Calu3 (cell line): Measurements from ENCODE around the gene VPS13C. TPM values are rescaled to one million over a fixed set of nuclear protein-coding genes. Genes with fewer than 3 reads are reported as not detected.

Source experiments
- BruUV-seq: library from RNA; stranded (reverse); fragments of 400-500 nt; replicated peaks from 2 replicates; lab custom pipeline; 2021; lab: Mats Ljungman, UMichigan
- CTCF ChIA-PET: fragments of 300-600 bp; sonication (Branson Sonifier 250); formaldehyde crosslinking; loops from one replicate; lab custom pipeline; 2022; ENCODE audit warnings: antibody characterized with exemption; lab: Charles Lee
- DNase-seq: peaks from one replicate; pipeline ENCODE4 v3.0.0; 2022
- H3K27ac Mint-ChIP-seq: one replicate; pipeline ENCODE4 v1.8.0; 2022; ENCODE audit warnings: mixed read lengths; ENCODE audit not compliant: unreplicated experiment
- H3K27me3 Mint-ChIP-seq: one replicate; pipeline ENCODE4 v1.8.0; 2022; ENCODE audit warnings: mixed read lengths; ENCODE audit not compliant: unreplicated experiment
- H3K36me3 Mint-ChIP-seq: one replicate; pipeline ENCODE4 v1.8.0; 2022; ENCODE audit warnings: mild to moderate bottlenecking, moderate library complexity, mixed read lengths; ENCODE audit not compliant: insufficient read depth, unreplicated experiment
- H3K4me1 Mint-ChIP-seq: one replicate; pipeline ENCODE4 v1.8.0; 2022; ENCODE audit warnings: mild to moderate bottlenecking, low read depth, mixed read lengths; ENCODE audit not compliant: unreplicated experiment
- H3K4me3 Mint-ChIP-seq: one replicate; pipeline ENCODE4 v1.8.0; 2022; ENCODE audit warnings: mild to moderate bottlenecking, low read depth, moderate library complexity, mixed read lengths; ENCODE audit not compliant: unreplicated experiment
- H3K9me3 Mint-ChIP-seq: one replicate; pipeline ENCODE4 v1.8.0; 2022; ENCODE audit warnings: low read depth, mixed read lengths; ENCODE audit not compliant: unreplicated experiment
- intact Hi-C: fragments of 100-400 bp; cut with micrococcal nuclease; formaldehyde crosslinking; loops from one replicate; pipeline ENCODE4 v1.10.0; 2022; ENCODE audit not compliant: unreplicated experiment
- total RNA-seq: library from RNA; stranded (reverse); gene quantifications from 2 replicates; pipeline ENCODE4 v1.2.3, GENCODE V29; 2022
- TF ChIP-seq, protein P1 (sequence below): fragments of 200-600 bp; IDR thresholded peaks from one replicate; pipeline ENCODE4 v1.8.0; 2022; ENCODE audit warnings: antibody characterized with exemption; ENCODE audit not compliant: unreplicated experiment

The VPS13C gene
- total RNA-seq, 1 experiment from 2014 or later = 99.9 TPM

DNA sequence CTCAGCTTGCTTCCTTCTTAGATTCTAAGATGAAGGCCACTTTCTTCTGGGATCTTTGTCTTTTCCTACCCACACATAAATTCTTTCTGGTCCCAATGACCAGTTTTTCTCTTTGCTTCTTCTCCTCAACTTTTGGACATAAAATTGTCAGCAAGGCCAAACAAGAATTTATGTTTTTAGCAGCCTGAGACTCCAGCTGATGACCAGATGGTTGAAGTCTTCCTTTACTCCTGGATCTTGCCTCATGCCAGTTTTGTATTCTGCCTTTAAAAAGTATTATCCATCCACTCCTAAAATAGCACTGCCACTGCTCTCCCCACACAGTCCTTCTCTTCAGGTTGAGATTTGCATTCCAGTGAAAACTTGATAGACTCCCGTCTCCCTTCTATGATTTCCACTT, 236.0 kb downstream of the VPS13C start:
- no peak overlapping the region for H3K27ac Mint-ChIP-seq
- H3K36me3 Mint-ChIP-seq = no peaks in the 10 kb centered on the region
- H3K27me3 Mint-ChIP-seq = peaks cover 78% of the 10 kb centered on the region
- CTCF ChIA-PET = no interaction called here
- intact Hi-C loops = no loop called here
- no peak for DNase-seq
- no peaks in the 10 kb centered on the region for H3K9me3 Mint-ChIP-seq
- TF ChIP-seq, protein P1, sequence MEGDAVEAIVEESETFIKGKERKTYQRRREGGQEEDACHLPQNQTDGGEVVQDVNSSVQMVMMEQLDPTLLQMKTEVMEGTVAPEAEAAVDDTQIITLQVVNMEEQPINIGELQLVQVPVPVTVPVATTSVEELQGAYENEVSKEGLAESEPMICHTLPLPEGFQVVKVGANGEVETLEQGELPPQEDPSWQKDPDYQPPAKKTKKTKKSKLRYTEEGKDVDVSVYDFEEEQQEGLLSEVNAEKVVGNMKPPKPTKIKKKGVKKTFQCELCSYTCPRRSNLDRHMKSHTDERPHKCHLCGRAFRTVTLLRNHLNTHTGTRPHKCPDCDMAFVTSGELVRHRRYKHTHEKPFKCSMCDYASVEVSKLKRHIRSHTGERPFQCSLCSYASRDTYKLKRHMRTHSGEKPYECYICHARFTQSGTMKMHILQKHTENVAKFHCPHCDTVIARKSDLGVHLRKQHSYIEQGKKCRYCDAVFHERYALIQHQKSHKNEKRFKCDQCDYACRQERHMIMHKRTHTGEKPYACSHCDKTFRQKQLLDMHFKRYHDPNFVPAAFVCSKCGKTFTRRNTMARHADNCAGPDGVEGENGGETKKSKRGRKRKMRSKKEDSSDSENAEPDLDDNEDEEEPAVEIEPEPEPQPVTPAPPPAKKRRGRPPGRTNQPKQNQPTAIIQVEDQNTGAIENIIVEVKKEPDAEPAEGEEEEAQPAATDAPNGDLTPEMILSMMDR = no peak
- BruUV-seq = no TSS peak
- no peak overlapping the region for H3K4me3 Mint-ChIP-seq
- H3K4me1 Mint-ChIP-seq = no peaks in the 10 kb centered on the region

DNA sequence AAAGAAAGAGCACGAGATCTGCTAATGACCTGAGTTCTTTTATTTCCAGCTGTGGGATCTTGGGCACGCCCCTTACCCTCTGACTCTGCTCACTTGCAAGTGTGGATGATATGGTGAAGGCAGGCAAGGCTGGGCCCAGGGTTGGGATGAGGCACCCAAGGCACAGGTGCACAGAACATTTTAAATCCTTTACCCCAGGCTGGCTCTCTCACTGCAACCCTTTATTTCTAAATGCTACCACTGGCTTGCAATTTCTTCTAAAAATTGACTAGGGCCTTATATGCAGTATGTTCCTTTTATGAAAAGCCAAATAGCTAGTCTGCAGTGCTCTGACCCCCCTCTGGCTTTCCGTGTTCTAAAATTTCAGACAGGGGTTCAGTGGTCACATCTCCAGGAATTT, 237.7 kb downstream of the VPS13C start:
- intact Hi-C loops = no loop called here
- BruUV-seq = no TSS peak
- TF ChIP-seq, protein P1 = no peak
- no peaks in the 10 kb centered on the region for H3K9me3 Mint-ChIP-seq
- CTCF ChIA-PET = no interaction called here
- H3K27me3 Mint-ChIP-seq = peaks cover 80% of the 10 kb centered on the region
- no peak overlapping the region for H3K4me3 Mint-ChIP-seq
- H3K36me3 Mint-ChIP-seq = no peaks in the 10 kb centered on the region
- H3K4me1 Mint-ChIP-seq = no peaks in the 10 kb centered on the region
- DNase-seq = no peak
- H3K27ac Mint-ChIP-seq = no peak overlapping the region

DNA sequence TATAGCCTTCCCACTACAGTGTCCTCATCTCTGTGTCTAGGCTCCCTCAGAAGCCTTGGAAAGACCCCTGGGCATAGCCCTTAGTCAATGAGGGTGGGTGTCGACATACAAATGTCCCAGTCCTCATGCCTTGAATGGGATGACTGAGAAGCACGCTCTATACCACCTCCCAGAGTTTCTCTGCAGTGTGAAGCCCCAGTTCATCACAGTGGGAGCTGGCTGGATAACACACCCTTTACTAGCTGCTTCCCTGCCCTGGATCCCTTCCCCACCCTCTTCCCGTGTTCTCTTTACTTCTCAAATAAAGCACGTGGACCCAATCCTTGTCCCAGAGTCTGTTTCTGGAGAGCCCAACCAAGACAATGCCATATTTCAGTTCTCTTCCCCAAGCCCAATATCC, 239.3 kb downstream of the VPS13C start:
- no peaks in the 10 kb centered on the region for H3K36me3 Mint-ChIP-seq
- no peaks in the 10 kb centered on the region for H3K9me3 Mint-ChIP-seq
- H3K27me3 Mint-ChIP-seq = peaks cover 93% of the 10 kb centered on the region
- CTCF ChIA-PET = interaction anchor here (0.9 kb wide), 1 partner anchor 14 kb away, joined by 3 read pairs; no protein-coding TSS in a partner anchor
- TF ChIP-seq, protein P1 = no peak
- H3K4me3 Mint-ChIP-seq = no peak overlapping the region
- DNase-seq = no peak
- intact Hi-C loops = no loop called here
- no peak overlapping the region for H3K27ac Mint-ChIP-seq
- no peaks in the 10 kb centered on the region for H3K4me1 Mint-ChIP-seq
- no TSS peak for BruUV-seq

DNA sequence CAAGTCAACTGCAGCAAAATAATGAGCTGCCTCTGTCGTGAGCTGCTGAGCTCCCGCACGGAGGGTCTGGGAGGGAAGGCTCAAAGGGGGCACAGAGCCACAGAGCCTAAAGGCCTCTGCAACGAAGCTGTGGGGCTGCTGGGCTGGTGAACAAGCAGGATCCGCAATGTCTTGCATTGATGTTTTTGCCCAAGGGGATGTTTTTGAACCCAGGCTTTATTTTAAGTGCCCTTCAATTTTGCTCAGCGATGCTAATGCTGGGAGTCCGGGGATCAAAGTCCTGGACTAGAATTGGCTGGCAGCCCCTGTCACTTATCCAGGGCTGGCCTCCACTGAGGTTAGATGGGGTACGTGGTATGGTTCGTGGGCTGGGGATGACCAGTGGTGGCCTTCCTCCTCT, 240.0 kb downstream of the VPS13C start:
- intact Hi-C loops = no loop called here
- no peaks in the 10 kb centered on the region for H3K9me3 Mint-ChIP-seq
- peaks cover 93% of the 10 kb centered on the region for H3K27me3 Mint-ChIP-seq
- no peak overlapping the region for H3K4me3 Mint-ChIP-seq
- no peak overlapping the region for H3K27ac Mint-ChIP-seq
- H3K36me3 Mint-ChIP-seq = no peaks in the 10 kb centered on the region
- H3K4me1 Mint-ChIP-seq = no peaks in the 10 kb centered on the region
- CTCF ChIA-PET = interaction anchor here (1.5 kb wide), 1 partner anchor 14 kb away, joined by 5 read pairs; no protein-coding TSS in a partner anchor
- no peak for DNase-seq
- BruUV-seq = no TSS peak
- TF ChIP-seq, protein P1 = no peak
